HFF-Myc (cell line): ENCODE results near the gene ZFYVE28.
"Not testable (repeated sequence)": the region's sequence is repeated elsewhere in the genome, so short reads cannot be mapped to it uniquely, and the experiment has no call there.

ENCODE experiments used
- DNase-seq: peaks from one replicate; pipeline ENCODE4 v3.0.0-alpha.2; 2011; ENCODE audit warnings: low read depth; ENCODE audit errors: extremely low read depth
- H3K4me3 ChIP-seq: replicated peaks from 2 replicates; pipeline ENCODE4 v1.5.1; 2011; ENCODE audit warnings: low read depth, mild to moderate bottlenecking, control low read depth, low read length
- CTCF ChIP-seq: IDR thresholded peaks from 2 replicates; pipeline ENCODE4 v1.5.1; 2012; ENCODE audit warnings: mild to moderate bottlenecking, low read depth, low read length, control low read depth; ENCODE audit errors: missing control alignments

The ZFYVE28 gene

GRCh38 chr4:2236944-2237666 is 181.3 kb downstream of the ZFYVE28 start:
- no peak for DNase-seq
- H3K4me3 ChIP-seq: no peak overlapping the region
- TF ChIP-seq CTCF: no peak

- DNase-seq: no peak
- H3K4me3 ChIP-seq: no peak overlapping the region
- no peak for TF ChIP-seq CTCF
These were observed 187.4 kb downstream of the ZFYVE28 start for GRCh38 chr4:2231082-2231481.

GRCh38 chr4:2226261-2226660 is 192.2 kb downstream of the ZFYVE28 start:
- no peak for TF ChIP-seq CTCF
- H3K4me3 ChIP-seq: no peak overlapping the region
- DNase-seq: no peak

GRCh38 chr4:2222838-2223237 is 195.6 kb downstream of the ZFYVE28 start:
- H3K4me3 ChIP-seq: no peak overlapping the region
- no peak for TF ChIP-seq CTCF
- DNase-seq: no peak

- H3K4me3 ChIP-seq, DNase-seq: not testable (repeated sequence)
These were observed 197.1 kb downstream of the ZFYVE28 start for GRCh38 chr4:2221378-2221777.

- no peak overlapping the region for H3K4me3 ChIP-seq
- DNase-seq: peak; percentile 43
- peak; percentile 91 for TF ChIP-seq CTCF
These were observed 198.3 kb downstream of the ZFYVE28 start for GRCh38 chr4:2220016-2220630.
